HEK293 (cell line): ENCODE results near the gene ABHD12B.

Experiments used
- CTCF ChIA-PET: fragments of 350-600 bp; formaldehyde crosslinking; extraction: SDS; loops from one replicate; lab custom pipeline; 2021; ENCODE audit warnings: antibody characterized with exemption; lab: Yijun Ruan, JAX
- POLR2A ChIA-PET: fragments of 300-600 bp; formaldehyde crosslinking; extraction: SDS; loops from one replicate; lab custom pipeline; 2020; ENCODE audit warnings: antibody characterized with exemption, inconsistent platforms; lab: Yijun Ruan, JAX
- H3K27ac ChIP-seq: fragments of 200-500 bp; sonication (Bioruptor generic); 2 replicates; pipeline ENCODE4 v1.5.1; 2014; ENCODE audit warnings: low read depth, low read length, control low read depth, inconsistent platforms; ENCODE audit errors: extremely low read depth
- H3K36me3 ChIP-seq, 2 experiments: fragments of 200-500 bp in 1 of 2; sonication (Bioruptor generic) in 1 of 2; 1 replicate in 1 of 2; 2 replicates in 1 of 2; pipeline ENCODE4 v1.5.1; 2014 to 2017; ENCODE audit warnings: inconsistent platforms in 2 of 2, low read length in 2 of 2; ENCODE audit not compliant: control insufficient read depth in 2 of 2, insufficient read depth in 1 of 2
- H3K4me1 ChIP-seq: fragments of 200-500 bp; sonication (Bioruptor generic); 2 replicates; pipeline ENCODE4 v1.5.1; 2014; ENCODE audit warnings: mild to moderate bottlenecking, low read length, inconsistent platforms; ENCODE audit not compliant: control insufficient read depth, insufficient read depth
- H3K4me3 ChIP-seq: 2 replicates; pipeline ENCODE4 v1.5.1; 2011; ENCODE audit warnings: low read depth, mild to moderate bottlenecking, control low read depth, low read length, moderate library complexity
- H3K9me3 ChIP-seq: fragments of 200-500 bp; sonication (Bioruptor generic); 2 replicates; pipeline ENCODE4 v1.5.1; 2014; ENCODE audit warnings: low read depth, low read length, inconsistent platforms; ENCODE audit not compliant: control insufficient read depth, insufficient read depth
- EGR2 ChIP-seq: fragments of 450-650 bp; formaldehyde crosslinking; IDR thresholded peaks from 2 replicates; pipeline ENCODE4 v1.5.1; 2016; ENCODE audit warnings: low read depth, missing biosample characterization, missing genetic modification characterization
- HOXD13 ChIP-seq: sonication (generic); formaldehyde crosslinking; IDR thresholded peaks from 2 replicates; pipeline ENCODE4 v1.8.0; 2022; ENCODE audit warnings: missing genetic modification reagents, borderline replicate concordance
- KLF16 ChIP-seq: fragments of 450-650 bp; formaldehyde crosslinking; IDR thresholded peaks from 2 replicates; pipeline ENCODE4 v1.5.1; 2017; ENCODE audit warnings: missing biosample characterization, missing genetic modification characterization
- KLF7 ChIP-seq: fragments of 450-650 bp; formaldehyde crosslinking; IDR thresholded peaks from 2 replicates; pipeline ENCODE4 v1.5.1; 2016; ENCODE audit warnings: missing biosample characterization, missing genetic modification characterization, borderline replicate concordance
- OVOL3 ChIP-seq: fragments of 450-650 bp; formaldehyde crosslinking; IDR thresholded peaks from 2 replicates; pipeline ENCODE4 v1.5.1; 2016; ENCODE audit warnings: missing biosample characterization, missing genetic modification characterization
- ZBTB48 ChIP-seq: fragments of 450-650 bp; formaldehyde crosslinking; IDR thresholded peaks from 2 replicates; pipeline ENCODE4 v1.5.1; 2016; ENCODE audit warnings: missing biosample characterization, missing genetic modification characterization
- ZFP3 ChIP-seq: fragments of 450-650 bp; formaldehyde crosslinking; IDR thresholded peaks from 2 replicates; pipeline ENCODE4 v1.5.1; 2016; ENCODE audit warnings: low read depth, missing biosample characterization, missing genetic modification characterization
- ZNF114 ChIP-seq: fragments of 450-650 bp; formaldehyde crosslinking; IDR thresholded peaks from 2 replicates; pipeline ENCODE4 v1.5.0; 2017; ENCODE audit warnings: missing biosample characterization, missing genetic modification characterization
- ZNF169 ChIP-seq: fragments of 450-650 bp; formaldehyde crosslinking; IDR thresholded peaks from 2 replicates; pipeline ENCODE4 v1.5.1; 2016; ENCODE audit warnings: missing biosample characterization, missing genetic modification characterization
- ZNF2 ChIP-seq: fragments of 450-650 bp; formaldehyde crosslinking; IDR thresholded peaks from 2 replicates; pipeline ENCODE4 v1.5.1; 2016; ENCODE audit warnings: missing biosample characterization, missing genetic modification characterization
- ZNF221 ChIP-seq: fragments of 450-650 bp; formaldehyde crosslinking; IDR thresholded peaks from 2 replicates; pipeline ENCODE4 v1.5.1; 2017; ENCODE audit warnings: missing biosample characterization, missing genetic modification characterization, borderline replicate concordance
- ZNF280C ChIP-seq: fragments of 450-650 bp; formaldehyde crosslinking; IDR thresholded peaks from 2 replicates; pipeline ENCODE4 v1.5.1; 2016; ENCODE audit warnings: missing biosample characterization, missing genetic modification characterization
- ZNF324 ChIP-seq: fragments of 450-650 bp; formaldehyde crosslinking; IDR thresholded peaks from 2 replicates; pipeline ENCODE4 v1.5.1; 2016; ENCODE audit warnings: missing biosample characterization, missing genetic modification characterization
- ZNF335 ChIP-seq: fragments of 450-650 bp; formaldehyde crosslinking; conservative IDR thresholded peaks from 2 replicates; pipeline ENCODE4 v1.5.1; 2016; ENCODE audit warnings: missing biosample characterization, missing genetic modification characterization
- ZNF521 ChIP-seq: fragments of 450-650 bp; formaldehyde crosslinking; IDR thresholded peaks from 2 replicates; pipeline ENCODE4 v1.5.1; 2017; ENCODE audit warnings: missing biosample characterization, mild to moderate bottlenecking, missing genetic modification characterization
- ZNF558 ChIP-seq: fragments of 450-650 bp; formaldehyde crosslinking; IDR thresholded peaks from 2 replicates; pipeline ENCODE4 v1.5.1; 2016; ENCODE audit warnings: missing biosample characterization, missing genetic modification characterization
- ZNF571 ChIP-seq: fragments of 450-650 bp; formaldehyde crosslinking; IDR thresholded peaks from 2 replicates; pipeline ENCODE4 v1.5.0; 2017; ENCODE audit warnings: missing biosample characterization, missing genetic modification characterization
- ZNF658 ChIP-seq: fragments of 450-650 bp; formaldehyde crosslinking; IDR thresholded peaks from 2 replicates; pipeline ENCODE4; 2016; ENCODE audit warnings: missing biosample characterization, missing genetic modification characterization
- ZNF664 ChIP-seq: fragments of 450-650 bp; formaldehyde crosslinking; IDR thresholded peaks from 2 replicates; pipeline ENCODE4 v1.5.1; 2016; ENCODE audit warnings: missing biosample characterization, missing genetic modification characterization
- ZNF777 ChIP-seq: fragments of 450-650 bp; formaldehyde crosslinking; IDR thresholded peaks from 2 replicates; pipeline ENCODE4 v1.5.1; 2017; ENCODE audit warnings: missing biosample characterization, missing genetic modification characterization, borderline replicate concordance
- ZNF792 ChIP-seq: fragments of 450-650 bp; formaldehyde crosslinking; IDR thresholded peaks from 2 replicates; pipeline ENCODE4 v1.5.1; 2016; ENCODE audit warnings: missing biosample characterization, missing genetic modification characterization
- ZNF843 ChIP-seq: fragments of 450-650 bp; formaldehyde crosslinking; IDR thresholded peaks from 2 replicates; pipeline ENCODE4 v1.5.1; 2016; ENCODE audit warnings: missing biosample characterization, missing genetic modification characterization
- ZXDB ChIP-seq: fragments of 450-650 bp; formaldehyde crosslinking; IDR thresholded peaks from 2 replicates; pipeline ENCODE4 v1.5.1; 2016; ENCODE audit warnings: missing biosample characterization, missing genetic modification characterization
- TF ChIP-seq, protein P1 (sequence below): fragments of 450-650 bp; formaldehyde crosslinking; IDR thresholded peaks from 2 replicates; pipeline ENCODE4; 2016; ENCODE audit warnings: missing biosample characterization, missing genetic modification characterization
- TF ChIP-seq, protein P2 (sequence below): fragments of 450-650 bp; formaldehyde crosslinking; IDR thresholded peaks from 2 replicates; pipeline ENCODE4 v1.5.1; 2016; ENCODE audit warnings: missing biosample characterization, missing genetic modification characterization
- TF ChIP-seq, protein P3 (sequence below): fragments of 450-650 bp; formaldehyde crosslinking; IDR thresholded peaks from 2 replicates; pipeline ENCODE4 v1.5.1; 2016; ENCODE audit warnings: missing biosample characterization, missing genetic modification characterization

ABHD12B gene

GRCh38 chr14:50936882-50937281, 65.0 kb downstream of the ABHD12B start:
- peaks cover 10 to 64% of the 10 kb centered on the region in 2 experiments; a peak in 2 of 3 replicates for H3K36me3 ChIP-seq
- ChIA-PET POLR2A (no interaction called here), CTCF (no interaction called here)
- H3K27ac ChIP-seq: no peak overlapping the region
- H3K9me3 ChIP-seq: no peaks in the 10 kb centered on the region
- no peak overlapping the region for H3K4me3 ChIP-seq
- no peaks in the 10 kb centered on the region for H3K4me1 ChIP-seq
- no peak for TF ChIP-seq ZXDB (tag by site-specific recombination)
- no peak for TF ChIP-seq ZNF664
- no peak for TF ChIP-seq ZBTB48 (tag by site-specific recombination)
- TF ChIP-seq ZNF114 (tag by site-specific recombination): no peak
- TF ChIP-seq ZNF571 (tag by site-specific recombination): no peak
- no peak for TF ChIP-seq ZNF558 (tag by site-specific recombination)
- TF ChIP-seq, protein P1, sequence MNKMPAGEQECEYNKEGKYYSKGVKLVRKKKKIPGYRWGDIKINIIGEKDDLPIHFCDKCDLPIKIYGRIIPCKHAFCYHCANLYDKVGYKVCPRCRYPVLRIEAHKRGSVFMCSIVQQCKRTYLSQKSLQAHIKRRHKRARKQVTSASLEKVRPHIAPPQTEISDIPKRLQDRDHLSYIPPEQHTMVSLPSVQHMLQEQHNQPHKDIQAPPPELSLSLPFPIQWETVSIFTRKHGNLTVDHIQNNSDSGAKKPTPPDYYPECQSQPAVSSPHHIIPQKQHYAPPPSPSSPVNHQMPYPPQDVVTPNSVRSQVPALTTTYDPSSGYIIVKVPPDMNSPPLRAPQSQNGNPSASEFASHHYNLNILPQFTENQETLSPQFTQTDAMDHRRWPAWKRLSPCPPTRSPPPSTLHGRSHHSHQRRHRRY (tag by site-specific recombination): no peak
- no peak for TF ChIP-seq EGR2 (tag by site-specific recombination)
- TF ChIP-seq ZNF658 (tag by site-specific recombination): no peak
- TF ChIP-seq OVOL3: no peak
- no peak for TF ChIP-seq ZNF280C
- TF ChIP-seq ZNF777 (tag by site-specific recombination): no peak
- no peak for TF ChIP-seq ZFP3
- TF ChIP-seq HOXD13: no peak
- no peak for TF ChIP-seq ZNF169 (tag by site-specific recombination)
- no peak for TF ChIP-seq ZNF335 (tag by site-specific recombination)
- TF ChIP-seq ZNF843 (tag by site-specific recombination): no peak

DNA sequence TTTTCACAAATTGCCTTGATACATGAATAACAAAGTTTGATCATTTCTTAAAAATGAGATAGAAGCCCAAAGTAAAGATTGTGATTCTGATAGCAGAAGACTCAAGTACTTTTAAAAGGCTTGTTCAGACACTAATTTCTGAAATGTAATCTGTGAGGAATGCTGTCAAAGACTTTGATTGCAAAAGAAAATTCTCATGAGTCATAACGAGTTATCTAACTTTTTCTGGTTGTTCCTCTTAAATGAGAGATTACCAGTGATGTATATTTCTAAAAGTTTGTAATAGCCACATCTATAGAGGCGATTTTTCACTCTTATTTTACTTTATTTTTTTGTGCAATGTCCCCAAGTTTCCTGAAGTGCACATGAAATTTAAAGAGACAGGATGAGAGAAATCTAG, 65.5 kb downstream of the ABHD12B start:
- Histone ChIP-seq H3K27ac (no peak overlapping the region), H3K36me3 (peaks cover 12 to 64% of the 10 kb centered on the region in 2 experiments), H3K9me3 (no peaks in the 10 kb centered on the region), H3K4me3 (no peak overlapping the region), H3K4me1 (no peaks in the 10 kb centered on the region)
- TF ChIP-seq ZNF221 (no peak), KLF7 (tag by site-specific recombination) (no peak), ZNF2 (tag by site-specific recombination) (no peak), ZNF792 (no peak), ZNF324 (tag by site-specific recombination) (no peak), KLF16 (tag by site-specific recombination) (no peak), ZNF521 (tag by site-specific recombination) (no peak)
- TF ChIP-seq, protein P2, sequence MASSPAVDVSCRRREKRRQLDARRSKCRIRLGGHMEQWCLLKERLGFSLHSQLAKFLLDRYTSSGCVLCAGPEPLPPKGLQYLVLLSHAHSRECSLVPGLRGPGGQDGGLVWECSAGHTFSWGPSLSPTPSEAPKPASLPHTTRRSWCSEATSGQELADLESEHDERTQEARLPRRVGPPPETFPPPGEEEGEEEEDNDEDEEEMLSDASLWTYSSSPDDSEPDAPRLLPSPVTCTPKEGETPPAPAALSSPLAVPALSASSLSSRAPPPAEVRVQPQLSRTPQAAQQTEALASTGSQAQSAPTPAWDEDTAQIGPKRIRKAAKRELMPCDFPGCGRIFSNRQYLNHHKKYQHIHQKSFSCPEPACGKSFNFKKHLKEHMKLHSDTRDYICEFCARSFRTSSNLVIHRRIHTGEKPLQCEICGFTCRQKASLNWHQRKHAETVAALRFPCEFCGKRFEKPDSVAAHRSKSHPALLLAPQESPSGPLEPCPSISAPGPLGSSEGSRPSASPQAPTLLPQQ (tag by site-specific recombination): no peak
- TF ChIP-seq, protein P3, sequence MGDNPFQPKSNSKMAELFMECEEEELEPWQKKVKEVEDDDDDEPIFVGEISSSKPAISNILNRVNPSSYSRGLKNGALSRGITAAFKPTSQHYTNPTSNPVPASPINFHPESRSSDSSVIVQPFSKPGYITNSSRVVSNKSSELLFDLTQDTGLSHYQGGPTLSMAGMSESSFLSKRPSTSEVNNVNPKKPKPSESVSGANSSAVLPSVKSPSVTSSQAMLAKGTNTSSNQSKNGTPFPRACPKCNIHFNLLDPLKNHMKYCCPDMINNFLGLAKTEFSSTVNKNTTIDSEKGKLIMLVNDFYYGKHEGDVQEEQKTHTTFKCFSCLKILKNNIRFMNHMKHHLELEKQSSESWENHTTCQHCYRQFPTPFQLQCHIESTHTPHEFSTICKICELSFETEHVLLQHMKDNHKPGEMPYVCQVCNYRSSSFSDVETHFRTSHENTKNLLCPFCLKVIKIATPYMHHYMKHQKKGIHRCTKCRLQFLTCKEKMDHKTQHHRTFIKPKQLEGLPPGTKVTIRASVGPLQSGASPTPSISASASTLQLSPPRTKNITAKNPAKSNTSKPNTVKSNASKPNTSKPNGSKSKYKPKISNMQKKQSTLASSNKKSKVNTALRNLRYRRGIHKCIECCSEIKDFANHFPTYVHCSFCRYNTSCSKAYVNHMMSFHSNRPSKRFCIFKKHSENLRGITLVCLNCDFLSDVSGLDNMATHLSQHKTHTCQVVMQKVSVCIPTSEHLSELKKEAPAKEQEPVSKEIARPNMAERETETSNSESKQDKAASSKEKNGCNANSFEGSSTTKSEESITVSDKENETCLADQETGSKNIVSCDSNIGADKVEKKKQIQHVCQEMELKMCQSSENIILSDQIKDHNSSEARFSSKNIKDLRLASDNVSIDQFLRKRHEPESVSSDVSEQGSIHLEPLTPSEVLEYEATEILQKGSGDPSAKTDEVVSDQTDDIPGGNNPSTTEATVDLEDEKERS (tag by site-specific recombination): no peak
- CTCF ChIA-PET: no interaction called here
- POLR2A ChIA-PET: no interaction called here
